Natural killer cell (primary cell): ENCODE results near the gene SH3TC1. TPM values are rescaled to one million over a fixed set of nuclear protein-coding genes. Genes with fewer than 3 reads are reported as not detected.

Experiments used
- ATAC-seq, 3 donors: fragments of 150-1000 bp in 2 of 3; fragments of 200-7000 bp in 1 of 3; cut with Tn5 transposase; 1 replicate in 1 of 3; 2 replicates in 2 of 3; pipeline ENCODE4 v1.10.0; 2021; ENCODE audit warnings: mild to moderate bottlenecking in 2 of 3, moderate library complexity in 2 of 3
- DNase-seq, 2 donors: peaks; one replicate each; pipeline versions ENCODE4 v3.0.0 to v3.0.0-alpha.2; 2013 to 2021; ENCODE audit warnings: mixed read lengths in 1 of 2
- H3K27ac ChIP-seq: one replicate; pipeline ENCODE4 v1.5.1; 2013; ENCODE audit warnings: mild to moderate bottlenecking, low read length
- H3K27me3 ChIP-seq: one replicate; pipeline ENCODE4 v1.6.1; 2013; ENCODE audit warnings: low read length; ENCODE audit not compliant: control insufficient read depth, insufficient read depth
- H3K36me3 ChIP-seq: one replicate; pipeline ENCODE4 v1.6.1; 2013; ENCODE audit warnings: low read length; ENCODE audit not compliant: control insufficient read depth, insufficient read depth
- H3K4me1 ChIP-seq: one replicate; pipeline ENCODE4 v1.6.1; 2013; ENCODE audit warnings: low read length; ENCODE audit not compliant: control insufficient read depth, insufficient read depth
- H3K4me3 ChIP-seq: one replicate; pipeline ENCODE4 v1.5.1; 2013; ENCODE audit warnings: low read length
- H3K9me3 ChIP-seq: one replicate; pipeline ENCODE4 v1.6.1; 2013; ENCODE audit warnings: low read length; ENCODE audit not compliant: control insufficient read depth, insufficient read depth
- H3K27ac Mint-ChIP-seq, 2 donors: one replicate each; pipeline ENCODE4 v1.8.0; 2022; ENCODE audit warnings: mild to moderate bottlenecking in 2 of 2, mixed read lengths in 2 of 2, moderate library complexity in 1 of 2
- H3K27me3 Mint-ChIP-seq, 2 donors: one replicate each; pipeline ENCODE4 v1.8.0; 2022; ENCODE audit warnings: low read depth in 2 of 2, mixed read lengths in 2 of 2
- H3K36me3 Mint-ChIP-seq: one replicate; pipeline ENCODE4 v1.8.0; 2022; ENCODE audit warnings: mixed read lengths
- H3K4me1 Mint-ChIP-seq, 2 donors: one replicate each; pipeline ENCODE4 v1.8.0; 2022; ENCODE audit warnings: mixed read lengths in 2 of 2
- H3K4me3 Mint-ChIP-seq: one replicate; pipeline ENCODE4 v1.8.0; 2022; ENCODE audit warnings: mild to moderate bottlenecking, moderate library complexity, mixed read lengths
- H3K9me3 Mint-ChIP-seq, 2 donors: one replicate each; pipeline ENCODE4 v1.8.0; 2022; ENCODE audit warnings: mixed read lengths in 2 of 2
- CTCF ChIP-seq: fragments of 200-600 bp; IDR thresholded peaks from one replicate; pipeline ENCODE4 v1.8.0; 2022; ENCODE audit warnings: antibody characterized with exemption
- WGBS: methylation state at CpG from one replicate; pipeline ENCODE4 v1.1.7; 2013; ENCODE audit warnings: missing lambda C conversion rate; ENCODE audit not compliant: insufficient coverage; 5-methylcytosine and 5-hydroxymethylcytosine counted together
- intact Hi-C: fragments of 100-400 bp; cut with micrococcal nuclease; formaldehyde crosslinking; loops from one replicate; pipeline ENCODE4 v1.14.2; 2022
- total RNA-seq, 4 donors: library from RNA; stranded (reverse); fragments of 120-200 nt in 1 of 4; gene quantifications; one replicate each; pipeline versions ENCODE4 v1.2.3 to v1.2.4, GENCODE V29; 2013 to 2022

The SH3TC1 gene
- total RNA-seq, 3 donors from 2014 or later (not counting 1 experiment from before 2014, with no cell fraction given) = 50.1 to 61.7 (median 54.9) TPM

- H3K36me3 ChIP-seq = no peaks in the 10 kb centered on the region
- TF ChIP-seq CTCF = no peak
- no peaks in the 10 kb centered on the region for H3K9me3 ChIP-seq
- Mint-ChIP-seq H3K4me1 (peaks cover 6 to 30% of the 10 kb centered on the region in 2 donors), H3K27ac (no peak overlapping the region), H3K36me3 (no peaks in the 10 kb centered on the region), H3K4me3 (no peak overlapping the region), H3K9me3 (no peaks in the 10 kb centered on the region), H3K27me3 (no peaks in the 10 kb centered on the region)
- no peak for ATAC-seq
- no peak overlapping the region for H3K27ac ChIP-seq
- H3K4me1 ChIP-seq = peaks cover 33% of the 10 kb centered on the region
- H3K4me3 ChIP-seq = no peak overlapping the region
- no peaks in the 10 kb centered on the region for H3K27me3 ChIP-seq
- WGBS = 93% methylated on average over 6 of the region's 6 CpGs
- intact Hi-C loops = no loop called here
- no peak for DNase-seq
Observed at GRCh38 chr4:8207314-8207713, 8.2 kb downstream of the SH3TC1 start.

GRCh38 chr4:8208565-8208964 is 9.5 kb downstream of the SH3TC1 start:
- 97% methylated on average over 12 of the region's 12 CpGs for WGBS
- H3K4me1 ChIP-seq = peaks cover 22% of the 10 kb centered on the region
- intact Hi-C loops = no loop called here
- Mint-ChIP-seq H3K9me3 (no peaks in the 10 kb centered on the region), H3K27ac (no peak overlapping the region), H3K27me3 (no peaks in the 10 kb centered on the region), H3K4me1 (peaks cover 6 to 22% of the 10 kb centered on the region in 2 donors), H3K36me3 (no peaks in the 10 kb centered on the region), H3K4me3 (no peak overlapping the region)
- no peak for DNase-seq
- H3K27me3 ChIP-seq = no peaks in the 10 kb centered on the region
- H3K36me3 ChIP-seq = no peaks in the 10 kb centered on the region
- H3K9me3 ChIP-seq = no peaks in the 10 kb centered on the region
- H3K4me3 ChIP-seq = no peak overlapping the region
- no peak overlapping the region for H3K27ac ChIP-seq
- no peak for ATAC-seq
- TF ChIP-seq CTCF = no peak

GRCh38 chr4:8209181-8209874 is 10.2 kb downstream of the SH3TC1 start:
- no peak overlapping the region for H3K4me3 Mint-ChIP-seq
- H3K27ac Mint-ChIP-seq = no peak overlapping the region
- ATAC-seq (no peak), DNase-seq (no peak)
- peaks cover 6 to 16% of the 10 kb centered on the region in 2 donors for H3K4me1 Mint-ChIP-seq
- no peaks in the 10 kb centered on the region for H3K36me3 Mint-ChIP-seq
- Histone ChIP-seq H3K4me3 (no peak overlapping the region), H3K4me1 (peaks cover 19% of the 10 kb centered on the region), H3K27me3 (no peaks in the 10 kb centered on the region), H3K27ac (no peak overlapping the region), H3K36me3 (peaks cover 1% of the 10 kb centered on the region), H3K9me3 (no peaks in the 10 kb centered on the region)
- 91% methylated on average over 21 of the region's 21 CpGs for WGBS
- no peak for TF ChIP-seq CTCF
- intact Hi-C loops = no loop called here
- H3K27me3 Mint-ChIP-seq = no peaks in the 10 kb centered on the region
- H3K9me3 Mint-ChIP-seq = no peaks in the 10 kb centered on the region

GRCh38 chr4:8210010-8210409 is 10.9 kb downstream of the SH3TC1 start:
- Mint-ChIP-seq H3K4me3 (no peak overlapping the region), H3K36me3 (no peaks in the 10 kb centered on the region), H3K27me3 (no peaks in the 10 kb centered on the region), H3K9me3 (no peaks in the 10 kb centered on the region), H3K27ac (no peak overlapping the region), H3K4me1 (peaks cover 6 to 13% of the 10 kb centered on the region in 2 donors)
- Histone ChIP-seq H3K9me3 (no peaks in the 10 kb centered on the region), H3K27me3 (no peaks in the 10 kb centered on the region), H3K27ac (no peak overlapping the region), H3K4me1 (peaks cover 13% of the 10 kb centered on the region), H3K4me3 (no peak overlapping the region), H3K36me3 (peaks cover 4% of the 10 kb centered on the region)
- DNase-seq (no peak), ATAC-seq (no peak)
- no peak for TF ChIP-seq CTCF
- intact Hi-C loops = no loop called here
- WGBS = 85% methylated on average over 12 of the region's 12 CpGs
